GM12892 (cell line): ENCODE data around the gene RHOT1.

Experiments
- POLR2A ChIP-seq: IDR thresholded peaks from 2 replicates; pipeline ENCODE4 v1.6.1; 2011; ENCODE audit warnings: low read depth, low read length, control low read depth
- POLR2AphosphoS5 ChIP-seq: IDR thresholded peaks from 2 replicates; pipeline ENCODE4 v1.6.1; 2011; ENCODE audit warnings: low read depth, low read length, control low read depth

DNA sequence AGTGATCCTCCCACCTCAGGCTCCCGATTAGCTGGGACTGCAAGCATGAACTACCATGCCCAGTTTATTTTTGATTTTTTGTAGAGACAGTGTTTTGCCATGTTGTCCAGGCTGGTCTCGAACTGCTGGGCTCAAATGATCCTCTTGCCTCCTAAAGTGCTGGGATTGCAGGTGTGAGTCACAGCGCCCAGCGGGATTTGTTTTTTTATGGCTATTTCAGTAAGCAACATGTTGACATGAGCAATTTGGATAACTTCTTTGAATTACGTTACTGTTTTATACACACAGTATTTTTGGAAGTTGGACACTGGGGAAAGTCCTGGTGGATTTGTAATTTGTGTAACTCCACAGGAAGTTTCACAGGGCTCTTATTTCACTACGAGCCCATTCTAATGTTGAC, 18.5 kb upstream of the RHOT1 start:
- no peak for TF ChIP-seq POLR2A
- TF ChIP-seq POLR2AphosphoS5 = no peak
